ENCODE measurements around the gene PKHD1.

DNA sequence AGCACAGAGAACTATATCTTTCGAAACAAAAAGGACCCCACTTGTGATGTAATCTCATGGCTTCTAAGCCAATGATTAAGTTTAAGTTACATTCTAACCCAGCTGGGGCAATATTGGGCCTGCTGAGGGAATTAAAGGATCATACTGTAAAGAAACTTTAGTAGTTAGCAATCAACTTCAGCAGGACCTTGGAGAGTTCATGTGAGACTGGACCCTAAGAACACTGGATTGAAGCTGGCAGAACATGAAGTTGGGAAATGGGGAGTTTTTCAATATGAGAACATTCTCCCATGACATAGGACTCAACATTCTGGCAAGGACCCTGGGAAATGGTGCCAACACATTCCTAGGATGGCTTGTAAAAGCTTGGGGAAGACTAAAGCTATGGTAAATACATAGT is 516.2 kb downstream of the PKHD1 start:
- TF ChIP-seq, protein P1, sequence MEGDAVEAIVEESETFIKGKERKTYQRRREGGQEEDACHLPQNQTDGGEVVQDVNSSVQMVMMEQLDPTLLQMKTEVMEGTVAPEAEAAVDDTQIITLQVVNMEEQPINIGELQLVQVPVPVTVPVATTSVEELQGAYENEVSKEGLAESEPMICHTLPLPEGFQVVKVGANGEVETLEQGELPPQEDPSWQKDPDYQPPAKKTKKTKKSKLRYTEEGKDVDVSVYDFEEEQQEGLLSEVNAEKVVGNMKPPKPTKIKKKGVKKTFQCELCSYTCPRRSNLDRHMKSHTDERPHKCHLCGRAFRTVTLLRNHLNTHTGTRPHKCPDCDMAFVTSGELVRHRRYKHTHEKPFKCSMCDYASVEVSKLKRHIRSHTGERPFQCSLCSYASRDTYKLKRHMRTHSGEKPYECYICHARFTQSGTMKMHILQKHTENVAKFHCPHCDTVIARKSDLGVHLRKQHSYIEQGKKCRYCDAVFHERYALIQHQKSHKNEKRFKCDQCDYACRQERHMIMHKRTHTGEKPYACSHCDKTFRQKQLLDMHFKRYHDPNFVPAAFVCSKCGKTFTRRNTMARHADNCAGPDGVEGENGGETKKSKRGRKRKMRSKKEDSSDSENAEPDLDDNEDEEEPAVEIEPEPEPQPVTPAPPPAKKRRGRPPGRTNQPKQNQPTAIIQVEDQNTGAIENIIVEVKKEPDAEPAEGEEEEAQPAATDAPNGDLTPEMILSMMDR (IDR thresholded peaks at IDR 0.05): no peak
- no peak for TF ChIP-seq POLR2A (IDR thresholded peaks at IDR 0.05)

All from suprapubic skin (tissue), 3 donors.